PC-3 (cell line): ENCODE results near the gene PLPP7.

ENCODE experiments used
- CTCF ChIP-seq: fragments of 300-600 bp; sonication (generic); conservative IDR thresholded peaks from 2 replicates; pipeline ENCODE4 v1.5.1; 2017; ENCODE audit warnings: antibody characterized with exemption, low read depth, mild to moderate bottlenecking, low read length
- EZH2 ChIP-seq: fragments of 300-600 bp; sonication (generic); IDR thresholded peaks from one replicate; pipeline ENCODE4 v1.6.1; 2017; ENCODE audit warnings: antibody characterized with exemption, mild to moderate bottlenecking, low read length; ENCODE audit not compliant: unreplicated experiment
- EZH2phosphoT487 ChIP-seq: fragments of 300-600 bp; sonication (generic); IDR thresholded peaks from 2 replicates; pipeline ENCODE4 v1.6.1; 2018; ENCODE audit warnings: mild to moderate bottlenecking, antibody characterized with exemption, low read length, borderline replicate concordance

DNA sequence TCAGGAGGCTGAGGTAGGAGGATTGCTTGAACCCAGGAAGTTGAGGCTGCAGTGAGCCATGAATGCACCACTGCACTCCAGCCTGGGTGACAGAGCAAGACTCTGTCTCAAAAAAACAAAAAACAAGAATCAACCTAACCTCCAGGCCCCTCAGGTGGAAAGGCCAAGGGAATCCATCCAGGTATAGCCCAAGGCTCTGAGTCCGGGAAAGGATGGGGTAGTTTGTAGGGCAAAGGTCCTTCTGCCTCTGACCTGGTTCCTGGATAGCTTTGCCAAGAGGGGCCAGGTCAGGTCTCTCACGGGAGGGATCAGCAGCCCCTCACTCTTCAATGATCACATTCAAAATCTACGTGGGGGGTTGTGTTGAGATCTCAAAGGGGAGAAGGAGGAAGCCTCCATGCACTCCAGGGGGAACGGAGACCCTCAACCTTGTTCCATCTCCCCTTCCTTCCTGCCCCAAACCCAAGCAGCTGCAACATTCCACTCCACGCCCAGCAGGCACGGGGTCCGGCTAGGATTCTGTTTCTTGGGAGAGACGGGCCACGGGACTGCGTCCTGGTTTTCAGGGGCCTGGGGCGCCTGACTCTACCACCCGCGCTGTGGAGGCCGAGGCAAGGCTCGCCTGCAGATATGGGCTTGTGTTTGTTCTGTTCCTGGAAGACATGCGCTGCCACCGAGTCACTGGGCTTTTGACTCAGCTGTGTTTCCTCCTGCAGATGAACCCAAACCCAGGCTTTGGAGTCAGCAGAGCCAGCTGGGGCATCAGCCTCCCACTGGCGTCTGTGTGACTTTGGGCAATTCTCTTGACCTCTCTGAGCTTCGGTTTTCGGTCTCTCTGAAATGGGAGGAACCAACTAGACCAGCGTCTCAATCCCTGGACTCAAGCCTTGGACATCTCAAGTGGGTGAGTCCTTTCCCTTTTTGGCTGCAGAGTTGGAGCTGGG lies 35.5 kb downstream of the PLPP7 start:
- no peak for TF ChIP-seq CTCF
- no peak for TF ChIP-seq EZH2
- no peak for TF ChIP-seq EZH2phosphoT487
